K562 (cell line): ENCODE data around the gene ZNF474. TPM values are rescaled to one million over a fixed set of nuclear protein-coding genes. Genes with fewer than 3 reads are reported as not detected.
A peak's percentile ranks its signal among the peaks of the same experiment; 100 is the strongest.

ENCODE experiments used
- ATAC-seq: fragments of 200-7000 bp; cut with Tn5 transposase; 3 replicates; pipeline ENCODE4 v1.9.1; 2020; ENCODE audit warnings: moderate library complexity
- BruUV-seq: library from RNA; stranded (reverse); fragments of 400-500 nt; replicated peaks from 2 replicates; lab custom pipeline; 2021; lab: Mats Ljungman, UMichigan
- CTCF ChIA-PET: fragments of 300-600 bp; formaldehyde crosslinking; extraction: SDS; loops from one replicate; lab custom pipeline; 2021; ENCODE audit warnings: low intra/inter-chr PET ratio; lab: Yijun Ruan, JAX
- POLR2A ChIA-PET: fragments of 300-600, 350-650 bp; sonication (Branson Sonifier 250); formaldehyde crosslinking; extraction: SDS; loops from one replicate; lab custom pipeline; 2021; ENCODE audit warnings: antibody characterized with exemption, inconsistent platforms; lab: Yijun Ruan, JAX
- DNase-seq, 4 experiments: peaks; one replicate each; pipeline versions ENCODE4 v3.0.0 to v3.0.0-alpha.2; 2011 to 2018; ENCODE audit warnings: low spot score in 3 of 4, mixed read lengths in 3 of 4; ENCODE audit errors: extremely low read depth in 1 of 4
- FAIRE-seq: peaks from 2 replicates; lab custom pipeline; 2011; peaks lifted over from hg19 to GRCh38; lab: Jason Lieb, UNC
- H2AFZ ChIP-seq: 2 replicates; pipeline ENCODE4 v1.6.0; 2011; ENCODE audit warnings: low read depth, low read length, control low read depth, inconsistent platforms
- H3K27ac ChIP-seq: fragments of 200-600 bp; 3 replicates; pipeline ENCODE4 v1.8.0; 2011; ENCODE audit warnings: low read depth, mild to moderate bottlenecking, control low read depth, inconsistent platforms, low read length, moderate library complexity, mixed read lengths; ENCODE audit errors: extremely low read depth
- H3K27me3 ChIP-seq, 2 experiments: fragments of 300-600 bp in 1 of 2; 2 replicates in 1 of 2; 3 replicates in 1 of 2; pipeline versions ENCODE4 v1.6.0 to v1.8.0; 2011; ENCODE audit warnings: inconsistent platforms in 2 of 2, low read length in 2 of 2, mild to moderate bottlenecking in 1 of 2, mixed read lengths in 1 of 2, moderate library complexity in 1 of 2; ENCODE audit not compliant: control insufficient read depth in 2 of 2, insufficient read depth in 2 of 2
- H3K36me3 ChIP-seq: fragments of 300-600 bp; 3 replicates; pipeline ENCODE4 v1.8.0; 2011; ENCODE audit warnings: mild to moderate bottlenecking, low read length, inconsistent platforms; ENCODE audit not compliant: control insufficient read depth, insufficient read depth
- H3K4me1 ChIP-seq, 2 experiments: fragments of 200-600 bp in 1 of 2; replicated peaks in 1 of 2; 2 replicates in 1 of 2; 3 replicates in 1 of 2; pipeline versions ENCODE4 v1.5.1 to v1.8.0; 2011; ENCODE audit warnings: inconsistent platforms in 2 of 2, low read length in 2 of 2, mild to moderate bottlenecking in 1 of 2, mixed read lengths in 1 of 2, moderate library complexity in 1 of 2; ENCODE audit not compliant: control insufficient read depth in 2 of 2, insufficient read depth in 2 of 2
- H3K4me2 ChIP-seq: 2 replicates; pipeline ENCODE4 v1.6.1; 2011; ENCODE audit warnings: low read length, control low read depth, inconsistent platforms, mixed read lengths; ENCODE audit not compliant: insufficient read depth
- H3K4me3 ChIP-seq: fragments of 200-600 bp; sonication (generic), shearing (Covaris generic); 2 replicates; pipeline ENCODE4 v1.5.1; 2016; ENCODE audit warnings: control low read depth, inconsistent platforms
- H3K79me2 ChIP-seq: fragments of 200-600 bp; 3 replicates; pipeline ENCODE4 v1.8.0; 2011; ENCODE audit warnings: low read length, inconsistent platforms; ENCODE audit not compliant: control insufficient read depth, insufficient read depth
- H3K9ac ChIP-seq, 2 experiments: 2 replicates each; pipeline versions ENCODE4 v1.6.0 to v1.6.1; 2011; ENCODE audit warnings: low read depth in 2 of 2, low read length in 2 of 2, control low read depth in 1 of 2, inconsistent platforms in 1 of 2, mild to moderate bottlenecking in 1 of 2, mixed read lengths in 1 of 2; ENCODE audit not compliant: insufficient read depth in 1 of 2
- H3K9me1 ChIP-seq: one replicate; pipeline ENCODE4 v1.6.0; 2011; ENCODE audit warnings: inconsistent platforms, mild to moderate bottlenecking, low read length, moderate library complexity; ENCODE audit not compliant: control insufficient read depth, insufficient read depth
- H3K9me3 ChIP-seq: replicated peaks from 2 replicates; pipeline ENCODE4 v1.5.1; 2011; ENCODE audit warnings: low read depth, low read length, inconsistent platforms; ENCODE audit not compliant: control insufficient read depth, insufficient read depth
- H4K20me1 ChIP-seq: replicated peaks from 2 replicates; pipeline ENCODE4 v1.6.1; 2011; ENCODE audit warnings: low read length, inconsistent platforms, mixed read lengths; ENCODE audit not compliant: control insufficient read depth, insufficient read depth
- ARID1B ChIP-seq: fragments of 450-650 bp; IDR thresholded peaks from 2 replicates; pipeline ENCODE4 v1.6.1; 2016; ENCODE audit warnings: antibody characterized with exemption, mild to moderate bottlenecking, inconsistent platforms
- CCNT2 ChIP-seq: IDR thresholded peaks from 2 replicates; pipeline ENCODE4 v1.6.1; 2011; ENCODE audit warnings: borderline replicate concordance, low read depth, mild to moderate bottlenecking, moderate library complexity, mixed read lengths, low read length; ENCODE audit not compliant: insufficient read length; ENCODE audit errors: extremely low read depth
- CEBPG ChIP-seq, 3 experiments: fragments of 200-800 bp in 1 of 3; sonication (Bioruptor generic) in 1 of 3; sonication (generic) in 1 of 3; formaldehyde crosslinking in 1 of 3; IDR thresholded peaks in 2 of 3; conservative IDR thresholded peaks in 1 of 3; 2 replicates each; pipeline versions ENCODE4 v1.6.1 to v1.8.0; 2016 to 2022; ENCODE audit warnings: missing compliant biosample characterization in 2 of 3, missing genetic modification characterization in 2 of 3, mild to moderate bottlenecking in 1 of 3, missing genetic modification reagents in 1 of 3
- CTBP1 ChIP-seq: fragments of 450-650 bp; IDR thresholded peaks from 2 replicates; pipeline ENCODE4 v1.6.1; 2016; ENCODE audit warnings: borderline replicate concordance
- JUN ChIP-seq, 2 experiments: sonication (generic) in 1 of 2; formaldehyde crosslinking in 1 of 2; IDR thresholded peaks; 2 replicates each; pipeline versions ENCODE4 v1.6.1 to v1.8.0; 2012 to 2022; ENCODE audit warnings: borderline replicate concordance in 2 of 2, mild to moderate bottlenecking in 2 of 2, improper control_type of control experiment in 1 of 2, low read depth in 1 of 2, low read length in 1 of 2, missing genetic modification reagents in 1 of 2
- RERE ChIP-seq: sonication (generic); formaldehyde crosslinking; IDR thresholded peaks from 2 replicates; pipeline ENCODE4 v1.8.0; 2023; ENCODE audit warnings: missing genetic modification reagents, mild to moderate bottlenecking, borderline replicate concordance
- ZBTB33 ChIP-seq: sonication (generic); formaldehyde crosslinking; IDR thresholded peaks from 2 replicates; pipeline ENCODE4 v1.8.1; 2023; ENCODE audit warnings: mild to moderate bottlenecking, missing genetic modification reagents
- ZNF146 ChIP-seq: IDR thresholded peaks from one replicate; pipeline ENCODE4 v1.6.1; 2018; ENCODE audit warnings: missing compliant biosample characterization; ENCODE audit not compliant: unreplicated experiment
- WGBS: fragments of 100-300 bp; shearing (Covaris generic); methylation state at CpG from one replicate; pipeline ENCODE4 v1.1.6; 2016; ENCODE audit warnings: low coverage, mixed read lengths; ENCODE audit not compliant: insufficient coverage; ENCODE audit errors: missing lambda C conversion rate; 5-methylcytosine and 5-hydroxymethylcytosine counted together
- in situ Hi-C: fragments of 300-500 bp; cut with MboI; formaldehyde crosslinking; loops from 4 replicates; pipeline ENCODE4 v1.15.0; 2018; ENCODE audit warnings: inconsistent platforms, mixed read lengths
- intact Hi-C: fragments of 100-400 bp; cut with micrococcal nuclease; formaldehyde crosslinking; loops from 2 replicates; pipeline ENCODE4 v1.14.2; 2022
- polyA plus RNA-seq, 8 experiments: library from polyadenylated mRNA; depleted of rRNA in 4 of 8; stranded (reverse) in 5 of 8; unstranded in 3 of 8; fragments of >200 nt; fragmentation: Nextera tagmentation in 2 of 8; fragmentation: Illumina TruSeq in 1 of 8; extraction: Ambion mirVana in 2 of 8; extraction: Trizol in 1 of 8; gene quantifications; 2 replicates each; pipeline versions ENCODE4 v1.2.1 to v1.2.3, GENCODE V29; 2011 to 2014; ENCODE audit warnings: inconsistent platforms in 1 of 8, missing spikeins in 1 of 8
- total RNA-seq, 7 experiments: library from RNA; depleted of rRNA in 6 of 7; stranded (reverse); fragments of >200 nt in 6 of 7; fragmentation: Illumina TruSeq in 2 of 7; extraction: Trizol in 2 of 7; gene quantifications; 2 replicates each; pipeline versions ENCODE4 v1.2.1 to v1.2.3, GENCODE V29; 2011 to 2021; ENCODE audit warnings: low replicate concordance in 1 of 7
- TF ChIP-seq, protein P1 (sequence below), 2 experiments: fragments of 450-650 bp in 1 of 2; sonication (generic) in 1 of 2; formaldehyde crosslinking in 1 of 2; IDR thresholded peaks in 1 of 2; conservative IDR thresholded peaks in 1 of 2; 2 replicates each; pipeline versions ENCODE4 v1.6.1 to v1.8.1; 2016 to 2023; ENCODE audit warnings: mild to moderate bottlenecking in 2 of 2, moderate library complexity in 2 of 2, inconsistent platforms in 1 of 2, missing genetic modification reagents in 1 of 2

Gene ZNF474
- total and polyA plus RNA-seq, 9 of the 15 experiments (the other 6 are each of a cell fraction or from before 2014, with no cell fraction given) = 0.16 to 0.62 (median 0.39) TPM

DNA sequence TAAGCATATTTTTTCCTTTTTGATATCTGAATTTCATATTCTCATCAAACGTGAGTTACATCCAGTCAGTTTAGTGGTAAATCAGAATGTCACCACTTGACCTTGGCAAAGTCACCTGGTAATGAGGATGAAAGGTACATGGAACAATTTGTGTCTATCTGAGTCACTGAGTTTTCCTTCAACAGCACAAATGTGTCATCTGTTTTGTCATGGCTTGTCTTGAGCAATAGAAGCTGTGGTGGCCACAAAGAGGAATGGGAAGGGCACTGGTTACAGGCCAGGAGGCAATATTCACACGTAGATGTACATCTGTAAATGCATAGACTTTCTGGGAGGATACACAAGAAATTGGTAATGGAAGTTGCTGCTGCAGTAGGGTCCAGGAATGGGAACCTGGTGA lies 8.4 kb upstream of the ZNF474 start:
- H3K4me3 ChIP-seq = no peak overlapping the region
- DNase-seq (peak in 1 of 4 experiments; percentile 31), FAIRE-seq (no peak), ATAC-seq (no peak)
- BruUV-seq = no TSS peak
- intact Hi-C loops = no loop called here
- H3K9me1 ChIP-seq = no peaks in the 10 kb centered on the region
- no peak overlapping the region for H3K4me2 ChIP-seq
- 70% methylated on average over 2 of the region's 2 CpGs for WGBS
- H3K27me3 ChIP-seq = no peaks in the 10 kb centered on the region
- peaks cover 0 to 35% of the 10 kb centered on the region in 2 experiments; a peak in 2 of 5 replicates for H3K4me1 ChIP-seq
- no peak overlapping the region for H3K9ac ChIP-seq
- no peaks in the 10 kb centered on the region for H3K36me3 ChIP-seq
- H3K9me3 ChIP-seq = no peaks in the 10 kb centered on the region
- in situ Hi-C loops = no loop called here
- ChIA-PET POLR2A (interaction anchor here (1.5 kb wide), 1 partner anchor 17 kb away, joined by 5 read pairs; no protein-coding TSS in a partner anchor), CTCF (no interaction called here)
- H3K27ac ChIP-seq = no peak overlapping the region
- H2AFZ ChIP-seq = peak overlapping the region; percentile 22; the same call in 1 of the 2 replicates
- H4K20me1 ChIP-seq = no peaks in the 10 kb centered on the region
- no peaks in the 10 kb centered on the region for H3K79me2 ChIP-seq
- TF ChIP-seq JUN (IDR thresholded peaks at IDR 0.05; ENCODE audit: borderline replicate concordance, low read depth, low read length) (peak; percentile 53; the same call in 1 of the 2 replicates), JUN (CRISPR knock-in tag; IDR thresholded peaks at IDR 0.05; ENCODE audit: borderline replicate concordance) (no peak), CEBPG (CRISPR knock-in tag; IDR thresholded peaks at IDR 0.05) (peak; percentile 60), CEBPG (tag; conservative IDR thresholded peaks at IDR 0.05 in 1 of 2, IDR thresholded peaks at IDR 0.05 in 1 of 2) (0 out of 4 replicates have a peak, but pooled peaks of 1 of the 2 experiments have one; percentile 25), ZBTB33 (CRISPR knock-in tag) (no peak), ARID1B (peak; percentile 15; the same call in 1 of the 2 replicates), RERE (CRISPR knock-in tag) (no peak), ZNF146 (CRISPR knock-in tag) (no peak), CCNT2 (no peak), CTBP1 (no peak)
- TF ChIP-seq, protein P1, sequence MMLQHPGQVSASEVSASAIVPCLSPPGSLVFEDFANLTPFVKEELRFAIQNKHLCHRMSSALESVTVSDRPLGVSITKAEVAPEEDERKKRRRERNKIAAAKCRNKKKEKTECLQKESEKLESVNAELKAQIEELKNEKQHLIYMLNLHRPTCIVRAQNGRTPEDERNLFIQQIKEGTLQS (IDR thresholded peaks at IDR 0.05) = peak; percentile 73
- TF ChIP-seq, protein P1 (CRISPR knock-in tag; conservative IDR thresholded peaks at IDR 0.05) = no peak
